SU-DHL-6 (cell line): ENCODE data around the gene PRRX1.

ENCODE experiments used
- H2AFZ ChIP-seq: fragments of 200-600 bp; sonication (generic); 2 replicates; pipeline ENCODE4 v1.6.1; 2014; ENCODE audit warnings: low read depth, mild to moderate bottlenecking, moderate library complexity, mixed read lengths, antibody characterized with exemption, low read length; ENCODE audit not compliant: severe bottlenecking
- H3F3A ChIP-seq: fragments of 200-600 bp; shearing (Covaris generic); 2 replicates; pipeline ENCODE4 v1.6.0; 2016; ENCODE audit warnings: antibody characterized with exemption, mild to moderate bottlenecking; ENCODE audit not compliant: insufficient read depth
- H3K27ac ChIP-seq: fragments of 200-600 bp; sonication (generic); 2 replicates; pipeline ENCODE4 v1.5.1; 2016; ENCODE audit warnings: low read depth, mild to moderate bottlenecking, low read length, moderate library complexity, mixed read lengths
- H3K27me3 ChIP-seq: fragments of 200-600 bp; sonication (generic), shearing (Covaris generic); 2 replicates; pipeline ENCODE4 v1.6.0; 2014; ENCODE audit warnings: mild to moderate bottlenecking, low read length
- H3K36me3 ChIP-seq: fragments of 200-600 bp; sonication (generic); 2 replicates; pipeline ENCODE4 v1.6.1; 2014; ENCODE audit warnings: mild to moderate bottlenecking, low read length, mixed read lengths
- H3K4me2 ChIP-seq: fragments of 300-600, 200-600 bp; shearing (Covaris generic), sonication (generic); 2 replicates; pipeline ENCODE4 v1.6.0; 2014; ENCODE audit warnings: low read length, low read depth, mild to moderate bottlenecking; ENCODE audit not compliant: poor library complexity, severe bottlenecking
- H3K4me3 ChIP-seq: fragments of 200-600 bp; sonication (generic); 2 replicates; pipeline ENCODE4 v1.5.1; 2014; ENCODE audit warnings: antibody characterized with exemption, low read length, mild to moderate bottlenecking, mixed read lengths; ENCODE audit not compliant: insufficient read depth, poor library complexity, severe bottlenecking
- H3K79me2 ChIP-seq: fragments of 200-600 bp; sonication (generic); 2 replicates; pipeline ENCODE4 v1.6.1; 2014; ENCODE audit warnings: mild to moderate bottlenecking, low read length, moderate library complexity; ENCODE audit not compliant: insufficient read depth
- H3K9ac ChIP-seq: fragments of 200-600 bp; sonication (generic); 2 replicates; pipeline ENCODE4 v1.7.0; 2014; ENCODE audit warnings: mild to moderate bottlenecking, low read length
- H3K9me2 ChIP-seq: fragments of 200-600 bp; sonication (generic); replicated peaks from 2 replicates; pipeline ENCODE4 v1.6.1; 2014; ENCODE audit warnings: low read length; ENCODE audit not compliant: insufficient read depth
- H3K9me3 ChIP-seq: fragments of 200-600 bp; sonication (generic); 2 replicates; pipeline ENCODE4 v1.6.1; 2014; ENCODE audit warnings: low read length, mixed read lengths; ENCODE audit not compliant: insufficient read depth
- H4K20me1 ChIP-seq: fragments of 200-600 bp; sonication (generic); 2 replicates; pipeline ENCODE4 v1.6.1; 2014; ENCODE audit warnings: low read depth, mild to moderate bottlenecking, antibody characterized with exemption, low read length, moderate library complexity, mixed read lengths
- CTCF ChIP-seq: fragments of 200-600 bp; sonication (generic); IDR thresholded peaks from one replicate; pipeline ENCODE4 v1.5.1; 2017; ENCODE audit warnings: antibody characterized with exemption, mild to moderate bottlenecking, low read length, moderate library complexity; ENCODE audit not compliant: insufficient read depth, poor library complexity, severe bottlenecking
- EZH2phosphoT487 ChIP-seq: fragments of 200-600 bp; sonication (generic), shearing (Covaris generic); conservative IDR thresholded peaks from 2 replicates; pipeline ENCODE4 v1.6.1; 2018; ENCODE audit warnings: mild to moderate bottlenecking, antibody characterized with exemption, low read length, moderate library complexity, mixed read lengths

PRRX1 gene

GRCh38 chr1:170678027-170678600 is 14.2 kb downstream of the PRRX1 start:
- Histone ChIP-seq H3K27ac (no peak overlapping the region), H3K79me2 (no peaks in the 10 kb centered on the region), H3K9me3 (no peaks in the 10 kb centered on the region), H3K36me3 (no peaks in the 10 kb centered on the region), H3K9me2 (no peaks in the 10 kb centered on the region), H3K4me2 (no peak overlapping the region), H3K9ac (no peak overlapping the region), H3F3A (no peaks in the 10 kb centered on the region), H3K27me3 (no peaks in the 10 kb centered on the region), H4K20me1 (no peaks in the 10 kb centered on the region), H2AFZ (no peak overlapping the region), H3K4me3 (no peak overlapping the region)
- TF ChIP-seq EZH2phosphoT487 (no peak), CTCF (no peak)

- Histone ChIP-seq H3K36me3 (no peaks in the 10 kb centered on the region), H4K20me1 (no peaks in the 10 kb centered on the region), H3K4me2 (no peak overlapping the region), H3K79me2 (no peaks in the 10 kb centered on the region), H3K27ac (no peak overlapping the region), H3K4me3 (no peak overlapping the region), H3K9me2 (no peaks in the 10 kb centered on the region), H3K27me3 (no peaks in the 10 kb centered on the region), H2AFZ (no peak overlapping the region), H3K9ac (no peak overlapping the region), H3F3A (no peaks in the 10 kb centered on the region), H3K9me3 (no peaks in the 10 kb centered on the region)
- TF ChIP-seq CTCF, result no peak
- TF ChIP-seq EZH2phosphoT487, result no peak
Measured at GRCh38 chr1:170680428-170680827, 16.5 kb downstream of the PRRX1 start.

- no peak overlapping the region for H3K27ac ChIP-seq
Measured at GRCh38 chr1:170682169-170682568, 18.2 kb downstream of the PRRX1 start.

GRCh38 chr1:170682809-170683208 is 18.9 kb downstream of the PRRX1 start:
- Histone ChIP-seq H3K27ac (no peak overlapping the region), H3K9me2 (no peaks in the 10 kb centered on the region), H3K9me3 (no peaks in the 10 kb centered on the region), H2AFZ (no peak overlapping the region), H3K4me3 (no peak overlapping the region), H3K27me3 (no peaks in the 10 kb centered on the region), H3K9ac (no peak overlapping the region), H3K79me2 (no peaks in the 10 kb centered on the region), H3K4me2 (no peak overlapping the region), H4K20me1 (no peaks in the 10 kb centered on the region), H3F3A (no peaks in the 10 kb centered on the region), H3K36me3 (no peaks in the 10 kb centered on the region)
- no peak for TF ChIP-seq CTCF
- TF ChIP-seq EZH2phosphoT487, result no peak

More at GRCh38 chr1:170682169-170682568, 18.2 kb downstream of the PRRX1 start:
- H4K20me1 ChIP-seq, result no peaks in the 10 kb centered on the region
- H3F3A ChIP-seq, result no peaks in the 10 kb centered on the region
- no peak for TF ChIP-seq EZH2phosphoT487
- no peaks in the 10 kb centered on the region for H3K9me3 ChIP-seq
- H3K36me3 ChIP-seq, result no peaks in the 10 kb centered on the region
- H3K4me2 ChIP-seq, result no peak overlapping the region
- H3K4me3 ChIP-seq, result no peak overlapping the region
- H3K27me3 ChIP-seq, result no peaks in the 10 kb centered on the region
- H2AFZ ChIP-seq, result no peak overlapping the region
- H3K9me2 ChIP-seq, result no peaks in the 10 kb centered on the region
- no peaks in the 10 kb centered on the region for H3K79me2 ChIP-seq
- H3K9ac ChIP-seq, result no peak overlapping the region
